Adrenal gland (tissue), 12 donors: Measurements from ENCODE around the gene NACC2. TPM values are rescaled to one million over a fixed set of nuclear protein-coding genes. Genes with fewer than 3 reads are reported as not detected.

Experiments used
- DNase-seq, 7 donors: peaks; one replicate each; pipeline ENCODE4 v3.0.0-alpha.2; 2019 to 2020
- H3K27ac ChIP-seq, 5 donors: fragments of 200-600 bp; sonication (generic) in 4 of 5; 1 replicate in 3 of 5; 2 replicates in 2 of 5; pipeline versions ENCODE4 v1.5.1 to v1.8.0; 2016 to 2020; ENCODE audit warnings: mild to moderate bottlenecking in 1 of 5
- H3K27me3 ChIP-seq: fragments of 200-600 bp; 2 replicates; pipeline ENCODE4 v1.8.0; 2021
- H3K36me3 ChIP-seq, 2 donors: fragments of 200-600 bp; replicated peaks in 1 of 2; 1 replicate in 1 of 2; 2 replicates in 1 of 2; pipeline versions ENCODE4 v1.5.1 to v1.8.0; 2018 to 2022
- H3K4me1 ChIP-seq, 2 donors: fragments of 200-600 bp; replicated peaks in 1 of 2; 1 replicate in 1 of 2; 2 replicates in 1 of 2; pipeline versions ENCODE4 v1.5.1 to v1.8.0; 2018 to 2021
- H3K4me3 ChIP-seq, 4 donors: fragments of 200-600 bp; sonication (generic) in 3 of 4; one replicate each; pipeline ENCODE4 v1.5.1; 2016 to 2018
- H3K9me3 ChIP-seq, 3 donors: fragments of 200-600 bp; sonication (generic) in 1 of 3; replicated peaks in 1 of 3; 1 replicate in 2 of 3; 2 replicates in 1 of 3; pipeline versions ENCODE4 v1.5.1 to v1.8.0; 2016 to 2021
- CTCF ChIP-seq, 6 experiments: fragments of 450-650 bp in 4 of 6; fragments of 200-600 bp in 2 of 6; sonication (generic) in 1 of 6; IDR thresholded peaks; 1 replicate in 5 of 6; 2 replicates in 1 of 6; pipeline versions ENCODE4 v1.5.1 to v1.8.0; 2016 to 2021; ENCODE audit warnings: antibody characterized with exemption in 6 of 6, mild to moderate bottlenecking in 2 of 6, moderate library complexity in 1 of 6
- POLR2A ChIP-seq, 2 donors: fragments of 450-650 bp; IDR thresholded peaks; one replicate each; pipeline ENCODE4 v1.6.1; 2017; ENCODE audit warnings: antibody characterized with exemption in 2 of 2, mild to moderate bottlenecking in 2 of 2, moderate library complexity in 1 of 2
- WGBS, 4 donors: extraction: QIAGEN DNeasy Blood & Tissue Kit in 2 of 4; methylation state at CpG; one replicate each; pipeline versions ENCODE4 v1.1.5 to v1.1.7; 2013 to 2017; 5-methylcytosine and 5-hydroxymethylcytosine counted together
- intact Hi-C, 2 donors: fragments of 100-400 bp; cut with DNase I; formaldehyde crosslinking; loops; one replicate each; pipeline versions ENCODE4 v1.14.1 to v1.15.0; 2022 to 2023
- polyA plus RNA-seq, 3 donors: library from polyadenylated mRNA; stranded (reverse); fragments of 200-250 nt in 2 of 3; fragments of 350-450 nt in 1 of 3; fragmentation: Illumina TruSeq in 1 of 3; extraction: RNeasy Lipid Tissue Mini Kit (QIAGEN cat#74804) in 1 of 3; gene quantifications; one replicate each; pipeline ENCODE4 v1.2.3, GENCODE V29; 2013 to 2014
- total RNA-seq, 9 donors: library from RNA; depleted of rRNA in 4 of 9; stranded (reverse); fragments of >200 nt in 4 of 9; fragments of 120-200 nt in 1 of 9; fragmentation: NEBNext Ultra II Directional in 1 of 9; extraction: Animal tissue kit (Norgen Biotek cat#: 25700) in 1 of 9; gene quantifications; one replicate each; pipeline versions ENCODE4 v1.1.0 to v1.2.4, GENCODE V29; 2013 to 2023
- donor health status: healthy with polysubstance abuse.
- donor health status: Bipolar disorder and iron deficiency.
- donor health status: DM: yes; HTN: yes; CAD: no.
- donor health status: DM: no; HTN: no; CAD: no.
- donor health status: DM: no; HTN: no; CAD: no.
- donor health status: DM: yes; HTN: yes; CAD: no.

NACC2 gene
- total and polyA plus RNA-seq, 12 donors = 3.3 to 61.0 (median 35.3) TPM

- 27 to 78% (median 34%) methylated on average over 5 to 20 of the region's 21 CpGs for WGBS, 4 donors
- no peak for TF ChIP-seq POLR2A (IDR thresholded peaks at IDR 0.05)
- TF ChIP-seq CTCF (IDR thresholded peaks at IDR 0.05) = no peak
- no peaks in the 10 kb centered on the region for H3K36me3 ChIP-seq
- no peak overlapping the region for H3K4me3 ChIP-seq
- H3K4me1 ChIP-seq = peaks cover 18 to 37% of the 10 kb centered on the region in 2 donors
- H3K27ac ChIP-seq = peak overlapping the region in 2 of 5 donors; percentile 43 to 47
- peak in 6 of 7 donors; percentile 43 to 88 (median 76) for DNase-seq
- no peaks in the 10 kb centered on the region for H3K27me3 ChIP-seq
- intact Hi-C loops = no loop called here
- no peaks in the 10 kb centered on the region for H3K9me3 ChIP-seq
Observed at GRCh38 chr9:135990468-135991429, 104.3 kb downstream of the NACC2 start.

GRCh38 chr9:135989722-135990467 lies 105.2 kb downstream of the NACC2 start:
- Histone ChIP-seq H3K9me3 (no peaks in the 10 kb centered on the region), H3K4me3 (no peak overlapping the region), H3K27me3 (no peaks in the 10 kb centered on the region), H3K27ac (peak overlapping the region in 1 of 5 donors; percentile 0), H3K36me3 (no peaks in the 10 kb centered on the region), H3K4me1 (peaks cover 18 to 37% of the 10 kb centered on the region in 2 donors)
- TF ChIP-seq POLR2A (IDR thresholded peaks at IDR 0.05) (no peak), CTCF (IDR thresholded peaks at IDR 0.05) (no peak)
- intact Hi-C loops = no loop called here
- WGBS, 4 donors = 42 to 54% (median 49%) methylated on average over 7 to 36 of the region's 36 CpGs
- peak in 1 of 7 donors; percentile 44 for DNase-seq

GRCh38 chr9:135989157-135989556 lies 105.9 kb downstream of the NACC2 start:
- no peak overlapping the region for H3K27ac ChIP-seq
- H3K4me1 ChIP-seq = peaks cover 18 to 32% of the 10 kb centered on the region in 2 donors

More at GRCh38 chr9:135989157-135989556, 105.9 kb downstream of the NACC2 start:
- no peaks in the 10 kb centered on the region for H3K36me3 ChIP-seq
- no peaks in the 10 kb centered on the region for H3K27me3 ChIP-seq
- WGBS, 4 donors = 84 to 94% (median 89%) methylated on average over 4 to 8 of the region's 8 CpGs; no CpG with 5 or more reads in 1 of the 4 donors
- H3K9me3 ChIP-seq = no peaks in the 10 kb centered on the region
- no peak for TF ChIP-seq CTCF (IDR thresholded peaks at IDR 0.05)
- TF ChIP-seq POLR2A (IDR thresholded peaks at IDR 0.05) = no peak
- no peak overlapping the region for H3K4me3 ChIP-seq
- intact Hi-C loops = no loop called here
- DNase-seq = no peak
